Mucosa of gallbladder (tissue), 1 donor: ENCODE measurements around the gene EDIL3. TPM values are rescaled to one million over a fixed set of nuclear protein-coding genes. Genes with fewer than 3 reads are reported as not detected.

Source experiments
- DNase-seq: peaks from one replicate; pipeline ENCODE4 v3.0.0-alpha.2; 2020; ENCODE audit warnings: low spot score
- total RNA-seq: library from RNA; stranded (reverse); gene quantifications from one replicate; pipeline ENCODE4 v1.2.1, GENCODE V29; 2021
- donor health status: DM: no; HTN: no; CAD: no.

The EDIL3 gene
- total RNA-seq, 1 donor from 2014 or later, result 60.1 TPM

DNA sequence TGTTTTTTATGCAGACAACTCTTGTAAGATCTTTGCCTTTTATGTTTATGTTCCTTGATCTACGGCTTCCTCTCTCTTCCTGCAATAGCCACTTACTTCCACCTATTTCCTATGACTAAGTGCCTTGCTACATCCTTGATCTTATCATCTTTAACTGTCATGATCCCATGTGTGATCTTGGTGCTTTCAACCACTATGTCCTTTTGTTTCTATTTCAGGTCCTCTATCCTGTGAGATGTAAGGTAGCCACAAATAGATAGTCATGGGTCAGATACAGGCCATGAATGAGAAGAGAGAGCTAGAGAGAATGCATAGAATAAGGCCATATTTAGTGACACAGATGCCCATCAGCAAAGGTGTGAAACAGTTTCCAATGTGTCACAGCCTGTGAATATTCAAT is 420.4 kb downstream of the EDIL3 start:
- no peak for DNase-seq

DNA sequence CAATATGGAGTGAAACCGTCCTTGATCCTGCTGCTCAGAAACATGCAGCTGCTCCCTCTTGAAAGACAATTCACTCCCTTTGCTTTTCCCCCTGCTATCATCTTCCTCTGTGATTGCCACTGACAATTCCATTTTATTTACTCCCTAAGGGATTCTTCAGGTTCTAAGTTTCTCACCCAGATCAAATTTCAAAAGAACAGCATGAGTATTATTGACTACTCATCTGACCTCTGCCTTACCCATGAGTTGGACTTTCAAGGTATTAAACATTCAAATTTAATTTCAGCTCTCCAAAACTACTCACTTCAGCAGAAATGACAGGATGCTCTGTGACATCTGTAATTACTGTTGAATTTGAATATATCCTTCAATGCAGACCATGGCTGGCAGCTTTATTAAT is 427.5 kb downstream of the EDIL3 start:
- no peak for DNase-seq

DNA sequence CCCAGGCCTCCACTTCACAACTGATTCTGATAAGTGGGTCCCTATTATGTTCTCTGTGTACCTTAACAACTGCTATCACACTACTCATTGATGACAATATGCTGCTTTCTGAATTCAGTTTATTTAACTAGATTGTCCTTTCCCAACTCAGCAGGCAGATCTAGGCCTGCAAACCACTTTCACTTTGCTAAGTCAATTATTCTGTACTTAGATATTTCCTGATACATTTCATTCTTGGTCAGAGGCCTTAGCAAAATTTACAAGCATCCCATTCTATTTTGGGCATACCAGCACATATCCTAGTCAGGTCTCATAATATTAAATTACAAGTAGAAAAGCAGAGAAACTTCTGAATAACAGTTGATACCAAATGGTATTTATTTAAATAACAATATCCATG is 428.3 kb downstream of the EDIL3 start:
- DNase-seq, result no peak

DNA sequence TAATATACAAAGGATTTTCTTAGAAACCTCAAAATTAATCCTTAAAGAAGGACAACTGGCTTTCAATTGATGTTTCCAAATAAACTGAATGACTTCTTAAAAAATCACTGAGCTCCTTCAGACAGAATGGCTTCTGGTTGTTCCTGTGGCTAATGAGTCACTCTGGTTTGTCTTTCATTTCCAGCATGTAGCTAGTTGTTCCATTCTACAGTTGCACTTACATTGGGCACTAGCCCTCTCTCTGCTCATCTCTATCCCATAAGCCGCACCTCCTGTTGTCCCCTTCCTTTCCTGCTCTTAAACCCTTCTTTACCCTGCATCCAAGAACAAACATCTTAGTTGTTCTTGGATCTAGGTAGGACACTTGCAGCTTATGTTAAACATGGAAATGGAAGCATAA is 428.8 kb downstream of the EDIL3 start:
- no peak for DNase-seq

DNA sequence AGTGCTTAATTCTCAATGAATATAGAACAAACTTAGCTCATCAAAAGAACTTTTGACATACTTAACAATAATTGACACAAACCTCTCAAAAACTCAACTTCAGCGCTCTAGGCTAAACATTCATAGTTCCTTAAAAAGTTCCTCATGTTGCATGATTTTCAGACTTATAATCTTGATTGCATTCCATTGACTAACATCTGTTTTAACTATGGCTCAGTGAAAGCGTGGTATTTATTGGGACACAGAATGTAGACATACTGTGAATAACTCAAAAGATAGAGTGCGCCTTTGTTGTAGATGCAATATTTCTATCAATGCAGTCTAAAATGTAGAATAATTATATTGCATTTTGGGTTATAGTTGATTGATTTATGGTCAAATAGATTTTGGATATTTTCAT is 436.9 kb downstream of the EDIL3 start:
- no peak for DNase-seq

DNA sequence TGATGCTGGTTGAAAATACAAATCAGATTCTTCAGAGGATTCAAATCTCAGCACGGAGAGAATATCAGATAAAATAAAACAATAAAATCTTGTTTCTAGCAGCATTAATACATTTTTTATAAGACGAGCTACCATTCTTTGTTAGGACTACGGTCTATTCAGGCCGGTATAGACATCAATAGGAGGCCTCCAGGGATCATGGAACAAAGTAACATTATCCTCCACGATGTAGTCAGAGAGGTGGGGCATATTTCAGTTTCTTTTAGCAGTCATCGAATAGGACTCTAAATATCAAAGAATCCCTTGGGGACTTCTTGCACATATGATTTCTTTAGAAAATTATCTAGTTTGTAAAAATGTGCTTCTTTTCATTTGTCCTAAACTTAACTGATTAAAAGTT is 438.2 kb downstream of the EDIL3 start:
- no peak for DNase-seq

DNA sequence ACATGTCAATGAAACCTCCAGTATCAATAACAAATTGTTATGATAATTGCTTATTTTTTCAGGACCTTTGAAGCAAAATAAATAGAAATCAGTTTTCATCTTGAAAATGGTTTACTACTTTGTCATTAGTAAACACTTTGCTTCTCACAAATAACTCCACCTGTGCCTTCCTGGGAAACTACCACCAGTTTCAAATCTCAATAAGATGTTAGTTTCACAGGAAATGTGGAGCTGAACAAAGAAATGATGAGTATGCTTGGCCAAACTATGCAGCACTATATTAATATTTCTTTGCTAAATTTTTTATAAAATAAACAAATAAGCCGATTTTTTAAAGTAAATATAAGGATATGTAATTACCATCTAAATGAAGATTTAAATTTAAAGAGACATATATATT is 442.5 kb downstream of the EDIL3 start:
- no peak for DNase-seq

DNA sequence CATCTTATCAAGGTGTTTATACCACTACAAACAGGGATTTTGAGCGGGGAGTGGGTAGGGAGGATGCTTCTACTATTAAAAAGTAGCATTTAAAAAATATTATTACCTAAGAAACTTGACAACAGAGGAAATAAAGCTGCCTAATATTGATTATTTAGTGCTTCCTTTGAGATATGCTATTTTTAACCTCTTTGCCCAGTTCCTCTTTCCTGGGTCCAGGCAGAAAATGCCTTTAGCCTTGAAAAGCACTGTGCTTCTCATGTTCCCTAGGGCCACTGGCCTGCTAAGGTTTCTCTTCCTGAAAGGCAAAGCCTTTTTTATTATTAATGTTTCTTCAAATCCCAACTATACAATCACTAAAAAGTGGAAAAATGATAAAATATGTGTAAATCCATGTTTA is 446.8 kb downstream of the EDIL3 start:
- no peak for DNase-seq

DNA sequence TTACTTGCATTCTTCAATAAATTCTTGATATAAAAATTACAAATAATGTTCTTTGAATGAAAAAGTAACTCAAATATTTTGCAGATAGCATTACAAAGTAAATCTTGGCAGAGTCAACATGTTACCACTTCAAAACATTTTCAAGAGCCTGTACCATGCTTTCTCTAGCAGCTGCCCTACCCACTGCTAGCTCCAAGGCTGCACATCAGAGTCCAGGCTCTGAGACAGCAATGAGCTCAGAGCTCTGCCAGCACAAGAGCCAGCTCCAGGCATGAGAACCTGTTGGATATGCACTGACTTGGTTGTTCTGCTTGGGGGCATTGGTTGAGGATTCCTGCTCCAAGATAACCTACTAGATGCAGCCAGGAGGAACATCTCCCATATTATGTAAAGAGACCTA is 452.7 kb downstream of the EDIL3 start:
- no peak for DNase-seq

DNA sequence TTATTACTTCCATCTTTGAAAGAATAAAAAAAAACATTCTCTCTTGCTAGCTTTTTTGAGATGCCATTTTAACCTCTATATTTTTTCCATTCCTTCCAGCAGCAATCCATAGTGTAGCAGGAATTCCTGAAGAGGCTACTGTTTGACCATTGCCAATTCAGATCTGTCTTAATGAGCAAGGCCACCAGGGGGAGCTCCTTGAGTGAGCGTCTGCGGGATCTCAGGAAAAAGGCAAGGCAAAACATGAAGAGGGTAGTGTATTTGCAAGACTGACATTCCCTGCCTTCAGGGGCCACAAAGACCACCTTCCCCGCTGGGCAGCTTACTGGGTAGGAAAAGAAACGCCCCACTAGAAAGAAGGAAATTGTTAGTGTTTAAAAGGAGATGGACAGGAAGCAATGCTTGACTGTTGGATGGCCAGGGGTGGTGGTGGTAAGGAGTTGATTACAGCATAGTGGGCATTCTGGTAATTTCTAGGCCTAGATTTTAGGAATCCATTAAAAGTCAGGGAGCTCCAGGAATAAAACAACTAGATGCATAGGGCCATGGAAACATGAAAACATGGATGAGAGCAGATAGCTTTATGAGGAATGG is 457.4 kb downstream of the EDIL3 start:
- peak; percentile 57 for DNase-seq

DNA sequence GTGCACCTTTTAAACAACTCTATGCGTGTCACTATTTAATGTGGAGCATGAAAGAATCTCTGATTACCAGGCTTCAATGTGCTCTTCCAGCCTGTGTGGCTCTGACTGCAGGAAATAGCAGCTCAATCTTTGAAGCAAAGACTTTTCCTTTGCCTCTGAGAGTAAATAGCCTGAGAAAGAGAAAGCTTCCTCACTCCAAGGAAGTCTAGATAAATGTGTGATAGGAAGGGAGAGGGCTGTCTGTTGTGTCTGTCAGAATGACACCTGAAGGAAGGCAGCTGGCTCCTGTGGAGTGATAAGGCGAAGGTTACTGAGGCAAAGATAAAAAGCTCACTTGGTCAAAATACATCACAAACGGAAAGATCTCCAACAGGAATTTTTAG is 458.7 kb downstream of the EDIL3 start:
- no peak for DNase-seq

DNA sequence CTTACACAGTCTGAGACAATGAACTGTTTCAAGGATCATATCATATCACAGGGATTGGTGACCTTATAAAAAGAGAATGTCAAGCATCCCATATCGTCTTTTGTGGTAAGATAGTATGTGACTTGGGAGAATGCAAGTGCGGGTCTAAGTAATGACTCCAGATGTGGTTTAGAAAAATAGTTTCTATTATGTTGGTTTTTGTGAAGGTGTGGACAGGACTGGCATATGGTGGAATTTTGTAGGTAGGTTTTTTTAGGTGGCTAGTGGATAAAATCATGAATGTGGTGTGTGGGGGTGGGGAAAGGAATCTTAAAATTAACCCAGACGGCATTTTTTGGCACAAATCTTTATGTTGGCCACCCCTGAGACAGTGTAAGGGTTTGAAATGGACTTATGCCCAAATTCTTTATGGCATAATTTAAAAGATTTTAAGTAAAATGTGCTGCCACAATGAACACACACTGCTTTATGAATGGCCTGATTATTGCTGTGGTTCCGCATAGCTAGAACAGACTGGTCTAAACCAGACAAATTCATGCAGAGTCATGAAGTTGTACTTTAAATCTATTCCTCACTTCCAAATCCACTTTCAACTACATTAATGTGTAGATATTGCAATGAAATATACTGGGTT is 459.2 kb downstream of the EDIL3 start:
- no peak for DNase-seq

DNA sequence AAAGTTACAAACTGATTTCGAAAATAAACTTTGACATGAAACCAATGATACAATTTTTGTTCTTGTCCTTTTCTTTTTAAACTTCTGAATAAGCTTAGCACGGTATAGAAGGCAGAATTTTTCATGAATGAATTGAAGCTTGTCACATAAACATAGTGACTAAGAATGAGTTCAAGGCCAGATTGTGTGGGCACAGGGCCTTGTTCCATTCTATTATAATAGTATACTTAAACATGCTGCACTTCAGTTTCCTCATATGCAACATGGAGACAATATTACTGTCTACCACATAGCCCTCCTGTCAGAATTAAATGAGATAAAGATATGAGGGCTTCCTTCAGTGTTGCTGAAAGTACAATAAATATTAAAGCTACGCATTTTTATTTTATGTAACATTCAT is 459.8 kb downstream of the EDIL3 start:
- no peak for DNase-seq

DNA sequence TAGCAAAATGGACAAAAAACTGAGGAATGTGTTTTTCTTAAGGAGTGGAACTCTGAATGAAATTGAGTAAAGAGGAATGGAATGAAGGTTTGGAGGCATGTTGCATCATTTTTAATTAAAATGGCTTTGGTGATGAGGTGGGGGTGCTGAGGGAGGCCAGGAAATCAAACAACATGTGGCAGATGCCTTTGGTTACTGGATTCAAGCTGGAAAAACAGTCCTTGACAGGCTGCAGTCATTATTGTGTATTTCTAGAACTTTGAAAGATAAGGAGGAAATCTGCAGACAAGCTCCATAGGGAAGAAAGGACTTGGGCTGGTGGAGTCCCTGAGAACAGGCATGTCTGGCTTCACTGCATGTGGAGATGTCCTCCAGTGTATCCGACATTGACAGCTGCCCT is 460.5 kb downstream of the EDIL3 start:
- no peak for DNase-seq

DNA sequence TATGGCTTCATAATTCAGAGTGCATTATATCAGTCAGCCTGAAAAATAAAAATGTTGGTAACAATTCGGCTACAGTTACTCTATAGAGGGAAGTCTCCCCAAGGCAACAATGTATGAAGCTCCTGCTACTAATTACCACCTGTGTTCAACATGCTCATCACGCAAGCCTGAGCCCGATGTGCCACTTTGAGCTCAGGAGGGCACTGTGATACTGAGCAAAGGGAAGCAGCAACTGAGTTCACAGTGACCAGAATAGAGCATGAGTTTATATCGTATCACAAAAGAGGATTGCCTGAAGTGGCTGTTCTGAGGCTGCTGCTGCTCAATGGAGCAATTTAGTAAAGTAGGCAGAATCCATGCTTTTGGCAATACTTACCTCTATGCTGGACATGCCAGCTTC is 462.0 kb downstream of the EDIL3 start:
- no peak for DNase-seq

DNA sequence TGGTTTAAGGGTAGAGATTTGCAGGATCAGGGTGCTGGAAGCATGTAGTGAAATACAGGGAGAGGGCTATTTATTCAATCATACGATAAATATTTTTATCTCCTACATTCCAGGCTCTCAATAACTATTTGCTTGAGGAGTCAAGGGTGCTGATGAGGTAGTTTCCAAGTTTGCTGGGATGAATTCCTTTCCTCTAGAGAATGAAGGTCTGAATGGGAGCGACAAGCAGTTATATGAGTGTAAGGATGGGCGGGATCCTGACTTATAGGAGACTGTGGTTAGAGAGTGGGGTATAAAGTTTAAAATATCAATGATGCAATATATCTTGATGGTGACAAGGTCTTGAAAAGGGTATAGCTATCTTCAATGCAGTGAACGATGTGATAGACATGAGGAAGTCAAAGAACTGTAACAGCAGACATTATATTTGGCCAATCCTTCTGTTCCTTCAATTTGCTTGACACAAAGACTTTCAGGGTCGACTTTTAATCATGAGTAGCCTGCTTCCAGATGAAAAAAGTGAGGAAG is 462.9 kb downstream of the EDIL3 start:
- no peak for DNase-seq

DNA sequence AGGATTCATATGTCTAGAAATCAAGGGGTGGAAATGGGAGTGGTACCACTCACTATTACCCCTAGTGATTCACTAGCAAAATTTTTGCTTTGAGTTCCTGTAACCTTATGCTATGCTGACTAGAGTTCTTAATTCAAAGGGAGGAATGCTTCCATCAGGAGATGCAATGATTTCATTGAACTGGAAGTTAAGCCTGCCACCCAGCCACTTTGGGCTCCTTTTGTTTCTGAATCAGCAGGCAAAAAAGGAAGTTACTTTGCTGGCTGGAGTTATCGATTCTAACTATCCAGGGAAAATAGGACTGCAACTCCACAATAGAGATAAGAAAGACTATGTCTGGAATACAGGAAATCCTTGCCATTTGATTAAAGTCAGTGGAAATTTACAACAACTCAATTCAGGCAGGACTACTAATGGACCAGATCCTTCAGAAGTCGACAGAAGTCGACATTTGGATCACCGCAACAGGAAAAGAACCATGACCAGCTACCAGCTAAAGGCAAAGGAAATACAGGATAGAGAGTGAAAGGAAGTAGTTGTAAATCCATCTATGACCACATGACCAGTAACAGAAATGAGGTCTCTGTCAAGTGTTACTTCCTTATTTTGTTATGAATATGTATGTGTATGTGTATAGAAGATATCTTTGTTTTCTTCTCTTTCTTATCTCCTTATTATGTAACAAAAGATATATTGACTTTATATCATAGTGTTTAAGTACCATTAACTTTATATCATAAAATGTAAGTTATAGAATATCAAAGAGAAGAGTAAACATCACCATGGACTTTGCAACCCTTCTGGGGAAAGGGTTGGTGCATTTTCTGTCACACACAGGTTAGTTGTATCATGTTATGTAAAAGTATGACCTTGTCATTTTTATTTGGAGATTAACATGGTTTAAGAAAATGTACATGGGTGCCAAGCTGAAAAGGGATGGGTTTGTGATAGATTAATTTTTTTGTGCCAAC is 465.3 kb downstream of the EDIL3 start:
- DNase-seq, result no peak

DNA sequence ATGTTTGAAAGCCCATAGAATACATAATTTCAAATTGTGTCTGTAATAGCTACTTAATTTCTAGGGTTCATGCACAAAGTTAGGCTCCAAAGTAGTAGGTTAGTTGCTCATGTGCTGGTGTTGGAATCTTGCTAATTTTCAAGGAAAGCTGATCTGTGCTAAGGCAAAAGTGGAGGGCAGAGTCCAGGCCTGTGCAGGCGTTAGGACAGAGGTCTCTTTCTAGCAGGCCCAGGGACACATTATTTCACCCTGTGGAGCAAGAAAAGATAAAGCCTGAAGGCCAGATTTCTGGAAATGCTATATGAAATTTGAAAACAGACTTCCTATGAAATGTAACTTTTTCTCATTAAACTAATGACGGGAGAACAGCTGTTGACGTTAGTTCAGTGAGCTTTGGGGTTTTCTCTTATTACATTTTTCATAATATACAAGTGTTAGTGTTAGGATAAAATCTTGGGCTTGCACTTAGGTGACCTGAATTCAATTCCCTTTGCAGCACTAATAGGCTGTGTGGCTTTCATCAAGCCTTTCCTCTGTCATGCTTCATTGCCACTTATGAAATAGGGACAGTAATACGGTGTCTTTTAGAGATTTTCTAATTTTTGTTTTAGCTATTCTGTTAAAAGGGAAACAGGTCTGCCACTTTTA is 467.3 kb downstream of the EDIL3 start:
- no peak for DNase-seq

DNA sequence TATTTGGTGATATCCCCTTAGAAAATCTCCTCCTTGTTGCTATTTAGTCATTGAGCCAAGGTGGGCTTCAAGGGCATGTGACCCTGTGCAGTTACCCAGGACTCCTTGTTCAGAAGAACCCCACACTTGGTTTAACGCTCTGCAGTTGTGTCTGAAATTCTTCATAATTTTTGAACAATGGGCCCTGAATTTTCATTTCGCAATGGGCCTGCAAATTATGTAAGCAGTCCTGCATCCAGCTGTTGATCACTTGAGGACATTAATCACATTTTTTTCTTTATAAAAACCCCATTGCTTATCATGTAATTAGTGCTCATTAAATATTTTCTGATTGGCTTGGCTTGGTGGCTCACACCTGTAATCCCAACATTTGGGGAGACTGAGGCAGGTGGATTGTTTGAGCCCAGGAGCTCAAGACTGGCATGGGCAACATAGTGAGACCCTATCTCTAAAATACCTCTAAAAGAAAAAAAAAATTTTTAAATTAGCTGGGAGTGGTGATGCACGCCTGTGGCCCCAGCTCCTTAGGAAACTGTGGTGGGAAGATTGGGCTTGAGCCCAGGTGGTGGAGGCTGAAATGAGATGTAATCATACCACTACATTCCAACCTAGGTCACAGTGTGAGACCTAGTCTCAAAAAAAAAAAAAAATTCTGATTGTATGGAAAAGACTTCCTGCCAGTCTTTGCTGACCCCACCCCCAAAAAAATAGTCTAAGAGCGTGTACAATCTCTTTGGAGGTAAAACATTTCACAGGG is 469.8 kb downstream of the EDIL3 start:
- DNase-seq, result no peak

DNA sequence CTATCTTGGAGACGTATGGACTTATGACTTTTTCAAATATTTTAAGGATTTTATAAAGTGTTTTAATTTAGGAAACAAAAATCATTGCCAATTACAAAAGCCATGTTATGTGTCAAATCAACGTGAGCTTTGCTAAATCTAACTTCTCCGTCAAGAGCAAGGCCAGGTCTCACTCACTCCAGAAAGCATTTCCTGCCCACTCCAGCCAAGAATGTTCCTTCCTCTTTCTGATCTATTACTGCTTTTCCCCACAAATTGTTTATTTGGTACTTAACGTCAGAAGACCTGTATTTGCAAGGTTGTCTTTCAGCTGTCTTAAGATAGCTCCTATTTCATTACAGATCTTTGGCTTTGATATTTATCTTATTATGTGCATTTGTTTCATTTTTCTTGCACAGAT is 470.5 kb downstream of the EDIL3 start:
- DNase-seq, result no peak

DNA sequence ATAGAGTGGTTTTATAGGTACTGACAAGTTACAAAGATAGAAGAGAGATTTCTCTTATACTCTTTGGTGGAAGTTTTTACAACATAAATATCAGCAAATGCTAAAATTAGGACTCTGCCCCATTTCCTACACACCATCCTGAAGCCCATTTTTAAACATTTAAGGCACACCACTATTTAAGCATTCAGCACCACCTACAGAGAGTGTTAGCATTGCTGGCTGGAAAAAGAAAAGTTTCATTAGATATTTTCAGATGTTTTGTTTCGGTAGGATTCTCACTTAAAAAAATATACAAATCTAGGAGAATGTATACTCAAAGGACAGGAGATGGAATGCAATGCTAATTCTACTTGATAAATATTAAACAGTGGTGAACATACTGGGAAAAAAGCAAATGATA is 471.1 kb downstream of the EDIL3 start:
- no peak for DNase-seq
